ENCODE measurements around the gene SPATA21.

DNA sequence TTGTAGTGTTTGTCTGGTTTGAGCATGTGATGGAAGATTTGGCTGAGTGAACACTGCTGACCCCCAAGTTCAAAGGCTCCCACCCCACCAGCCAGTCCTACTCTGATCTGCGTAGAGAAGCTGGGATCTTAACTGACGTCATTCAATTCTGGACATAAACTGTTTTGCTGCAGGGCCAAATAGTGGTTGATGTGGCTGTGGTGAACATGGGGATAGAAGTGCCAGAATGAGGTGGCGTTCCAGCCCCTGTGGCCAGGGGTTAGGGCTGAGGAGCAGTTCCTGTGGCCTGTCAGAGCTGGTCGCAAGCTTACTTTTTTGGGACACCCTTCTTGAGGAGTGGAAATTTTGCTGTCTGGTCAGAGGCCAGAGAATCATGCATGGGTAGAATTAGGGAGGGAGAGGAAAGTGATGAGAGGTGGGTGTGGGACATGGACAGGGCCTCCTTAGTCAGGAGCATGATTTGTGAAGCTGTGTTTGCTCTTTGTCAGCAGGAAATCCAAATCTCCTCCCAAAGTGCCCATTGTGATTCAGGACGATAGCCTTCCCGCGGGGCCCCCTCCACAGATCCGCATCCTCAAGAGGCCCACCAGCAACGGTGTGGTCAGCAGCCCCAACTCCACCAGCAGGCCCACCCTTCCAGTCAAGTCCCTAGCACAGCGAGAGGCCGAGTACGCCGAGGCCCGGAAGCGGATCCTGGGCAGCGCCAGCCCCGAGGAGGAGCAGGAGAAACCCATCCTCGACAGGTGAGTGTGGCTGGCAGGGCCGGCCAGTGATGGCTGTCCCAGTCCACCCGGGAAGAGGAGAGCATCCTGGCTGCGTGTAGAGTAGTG lies 44.3 kb downstream of the SPATA21 start:
- TF ChIP-seq, protein P1, sequence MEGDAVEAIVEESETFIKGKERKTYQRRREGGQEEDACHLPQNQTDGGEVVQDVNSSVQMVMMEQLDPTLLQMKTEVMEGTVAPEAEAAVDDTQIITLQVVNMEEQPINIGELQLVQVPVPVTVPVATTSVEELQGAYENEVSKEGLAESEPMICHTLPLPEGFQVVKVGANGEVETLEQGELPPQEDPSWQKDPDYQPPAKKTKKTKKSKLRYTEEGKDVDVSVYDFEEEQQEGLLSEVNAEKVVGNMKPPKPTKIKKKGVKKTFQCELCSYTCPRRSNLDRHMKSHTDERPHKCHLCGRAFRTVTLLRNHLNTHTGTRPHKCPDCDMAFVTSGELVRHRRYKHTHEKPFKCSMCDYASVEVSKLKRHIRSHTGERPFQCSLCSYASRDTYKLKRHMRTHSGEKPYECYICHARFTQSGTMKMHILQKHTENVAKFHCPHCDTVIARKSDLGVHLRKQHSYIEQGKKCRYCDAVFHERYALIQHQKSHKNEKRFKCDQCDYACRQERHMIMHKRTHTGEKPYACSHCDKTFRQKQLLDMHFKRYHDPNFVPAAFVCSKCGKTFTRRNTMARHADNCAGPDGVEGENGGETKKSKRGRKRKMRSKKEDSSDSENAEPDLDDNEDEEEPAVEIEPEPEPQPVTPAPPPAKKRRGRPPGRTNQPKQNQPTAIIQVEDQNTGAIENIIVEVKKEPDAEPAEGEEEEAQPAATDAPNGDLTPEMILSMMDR (IDR thresholded peaks at IDR 0.05) = no peak
- TF ChIP-seq EP300 (IDR thresholded peaks at IDR 0.05; ENCODE audit: low read depth) (no peak), POLR2AphosphoS5 (IDR thresholded peaks at IDR 0.05) (no peak)

Measured in transverse colon (tissue), 4 donors.